WERI-Rb-1 (cell line): Measurements from ENCODE around the gene SIRPB2.

Experiments
- DNase-seq: peaks from one replicate; pipeline ENCODE4 v3.0.0-alpha.2; 2020
- H3K27ac ChIP-seq: fragments of 250-450 bp; sonication (Bioruptor Pico); 2 replicates; pipeline ENCODE4 v1.5.1; 2020; ENCODE audit warnings: mild to moderate bottlenecking, moderate library complexity
- H3K27me3 ChIP-seq: fragments of 250-450 bp; sonication (Bioruptor Pico); 2 replicates; pipeline ENCODE4 v1.5.1; 2021; ENCODE audit warnings: mild to moderate bottlenecking, low read depth, moderate library complexity; ENCODE audit not compliant: insufficient read depth, severe bottlenecking
- H3K36me3 ChIP-seq: fragments of 250-450 bp; sonication (Bioruptor Pico); 2 replicates; pipeline ENCODE4 v1.5.1; 2020; ENCODE audit warnings: mild to moderate bottlenecking, moderate library complexity
- H3K4me3 ChIP-seq: 2 replicates; pipeline ENCODE4 v1.5.1; 2011; ENCODE audit warnings: low read depth, mild to moderate bottlenecking, control low read depth, low read length
- H3K9me3 ChIP-seq: fragments of 250-450 bp; sonication (Bioruptor Pico); 2 replicates; pipeline ENCODE4 v1.5.1; 2021; ENCODE audit warnings: mild to moderate bottlenecking, moderate library complexity; ENCODE audit not compliant: severe bottlenecking
- CTCF ChIP-seq: IDR thresholded peaks from 2 replicates; pipeline ENCODE4 v1.5.1; 2011; ENCODE audit warnings: low read depth, mild to moderate bottlenecking, control low read depth, inconsistent platforms, low read length

Gene SIRPB2

GRCh38 chr20:1479831-1480595 is 11.2 kb downstream of the SIRPB2 start:
- no peaks in the 10 kb centered on the region for H3K9me3 ChIP-seq
- peaks cover 61% of the 10 kb centered on the region for H3K27me3 ChIP-seq
- DNase-seq = no peak
- no peaks in the 10 kb centered on the region for H3K36me3 ChIP-seq
- H3K4me3 ChIP-seq = no peak overlapping the region
- no peak overlapping the region for H3K27ac ChIP-seq
- TF ChIP-seq CTCF = no peak

GRCh38 chr20:1478566-1478965 is 12.7 kb downstream of the SIRPB2 start:
- Histone ChIP-seq H3K27me3 (peaks cover 64% of the 10 kb centered on the region), H3K36me3 (no peaks in the 10 kb centered on the region), H3K9me3 (no peaks in the 10 kb centered on the region), H3K27ac (no peak overlapping the region), H3K4me3 (no peak overlapping the region)
- DNase-seq = no peak
- TF ChIP-seq CTCF = no peak

- no peaks in the 10 kb centered on the region for H3K9me3 ChIP-seq
- DNase-seq = no peak
- no peak overlapping the region for H3K27ac ChIP-seq
- H3K36me3 ChIP-seq = no peaks in the 10 kb centered on the region
- H3K4me3 ChIP-seq = no peak overlapping the region
- TF ChIP-seq CTCF = no peak
- peaks cover 58% of the 10 kb centered on the region for H3K27me3 ChIP-seq
Measured at GRCh38 chr20:1477896-1478490, 13.2 kb downstream of the SIRPB2 start.

GRCh38 chr20:1474817-1475603 is 16.2 kb downstream of the SIRPB2 start:
- H3K27ac ChIP-seq = no peak overlapping the region
- no peak for DNase-seq
- H3K27me3 ChIP-seq = peaks cover 47% of the 10 kb centered on the region
- no peaks in the 10 kb centered on the region for H3K36me3 ChIP-seq
- H3K4me3 ChIP-seq = no peak overlapping the region
- peak; percentile 34 for TF ChIP-seq CTCF
- no peaks in the 10 kb centered on the region for H3K9me3 ChIP-seq

GRCh38 chr20:1474325-1474724 is 16.9 kb downstream of the SIRPB2 start:
- TF ChIP-seq CTCF = no peak
- Histone ChIP-seq H3K36me3 (no peaks in the 10 kb centered on the region), H3K4me3 (no peak overlapping the region), H3K9me3 (no peaks in the 10 kb centered on the region), H3K27me3 (peaks cover 44% of the 10 kb centered on the region), H3K27ac (no peak overlapping the region)
- no peak for DNase-seq
